A549 (cell line): ENCODE data around the gene LUZP2. TPM values are rescaled to one million over a fixed set of nuclear protein-coding genes. Genes with fewer than 3 reads are reported as not detected.

ENCODE experiments used
- ATAC-seq, 2 experiments: fragments of 200-7000 bp in 1 of 2; fragments of >200 bp in 1 of 2; cut with Nextera tagmentation in 1 of 2; cut with Tn5 transposase in 1 of 2; 3 replicates each; pipeline versions ENCODE4 v1.8.0 to v1.9.1; 2018 to 2020; ENCODE audit warnings: mild to moderate bottlenecking in 1 of 2, moderate library complexity in 1 of 2
- CTCF ChIA-PET: fragments of 300-600 bp; sonication (Branson Sonifier 250); formaldehyde crosslinking; extraction: SDS; loops from one replicate; lab custom pipeline; 2021; ENCODE audit warnings: antibody characterized with exemption, inconsistent platforms; lab: Yijun Ruan, JAX
- POLR2A ChIA-PET: fragments of 350-600 bp; formaldehyde crosslinking; extraction: SDS; loops from one replicate; lab custom pipeline; 2021; ENCODE audit warnings: antibody characterized with exemption, inconsistent platforms; lab: Yijun Ruan, JAX
- DNase-seq, 2 experiments: peaks; one replicate each; pipeline versions ENCODE4 v3.0.0 to v3.0.0-alpha.2; 2011 to 2016; ENCODE audit warnings: low read depth in 1 of 2, low spot score in 1 of 2
- FAIRE-seq: peaks from 2 replicates; lab custom pipeline; 2011; peaks lifted over from hg19 to GRCh38; lab: Jason Lieb, UNC
- H3K27ac ChIP-seq, 2 experiments: fragments of >200 bp; sonication (Bioruptor Twin); formaldehyde crosslinking; 3 replicates each; pipeline ENCODE4 v1.5.1; 2016 to 2017
- H3K4me1 ChIP-seq: fragments of >200 bp; sonication (Bioruptor Twin); formaldehyde crosslinking; 3 replicates; pipeline ENCODE4 v1.6.1; 2016
- H3K4me2 ChIP-seq: fragments of >200 bp; sonication (Bioruptor Twin); formaldehyde crosslinking; 3 replicates; pipeline ENCODE4 v1.6.1; 2016
- H3K4me3 ChIP-seq: fragments of >200 bp; sonication (Bioruptor Twin); formaldehyde crosslinking; 3 replicates; pipeline ENCODE4 v1.5.1; 2016
- H3K9me3 ChIP-seq: fragments of >200 bp; sonication (Bioruptor Twin); formaldehyde crosslinking; 3 replicates; pipeline ENCODE4 v1.6.1; 2016
- CBX2 ChIP-seq: fragments of 200-600 bp; sonication (generic); IDR thresholded peaks from 2 replicates; pipeline ENCODE4 v1.6.1; 2016; ENCODE audit warnings: low read depth, mild to moderate bottlenecking, borderline replicate concordance
- CHD2 ChIP-seq: fragments of 150-350 bp; IDR thresholded peaks from 2 replicates; pipeline ENCODE4 v1.6.1; 2014; ENCODE audit warnings: low read length; ENCODE audit not compliant: partially characterized antibody
- E2F6 ChIP-seq: IDR thresholded peaks from 2 replicates; pipeline ENCODE4 v1.6.1; 2012; ENCODE audit warnings: low read depth, borderline replicate concordance
- EHF ChIP-seq: fragments of 250-450 bp; sonication (Bioruptor Pico); IDR thresholded peaks from 2 replicates; pipeline ENCODE4 v1.5.0; 2020; ENCODE audit warnings: mild to moderate bottlenecking
- HMGXB4 ChIP-seq: fragments of 250-450 bp; sonication (Bioruptor Pico); IDR thresholded peaks from 2 replicates; pipeline ENCODE4 v1.5.0; 2021; ENCODE audit warnings: mild to moderate bottlenecking, moderate library complexity, borderline replicate concordance
- HOXB13 ChIP-seq: fragments of 250-450 bp; sonication (Bioruptor Pico); IDR thresholded peaks from 2 replicates; pipeline ENCODE4 v1.5.0; 2020; ENCODE audit warnings: low read depth, mild to moderate bottlenecking, moderate library complexity
- JUNB ChIP-seq: fragments of >200 bp; sonication (Bioruptor Twin); formaldehyde crosslinking; IDR thresholded peaks from 2 replicates; pipeline ENCODE4 v1.6.1; 2016
- KDM5A ChIP-seq: fragments of 200-600 bp; sonication (generic); IDR thresholded peaks from 2 replicates; pipeline ENCODE4 v1.6.1; 2016; ENCODE audit warnings: antibody characterized with exemption, mild to moderate bottlenecking
- MAFK ChIP-seq: fragments of 450-650 bp; IDR thresholded peaks from 2 replicates; pipeline ENCODE4 v1.6.1; 2014; ENCODE audit not compliant: partially characterized antibody
- NFE2L2 ChIP-seq: fragments of 150-350 bp; conservative IDR thresholded peaks from 2 replicates; pipeline ENCODE4 v1.6.1; 2014; ENCODE audit warnings: low read length
- PHF8 ChIP-seq: fragments of 200-600 bp; sonication (generic); IDR thresholded peaks from 2 replicates; pipeline ENCODE4 v1.6.1; 2016; ENCODE audit warnings: low read depth, mild to moderate bottlenecking, antibody characterized with exemption, moderate library complexity, borderline replicate concordance
- RAD21 ChIP-seq, 2 experiments: fragments of >200 bp in 1 of 2; sonication (Bioruptor Twin) in 1 of 2; formaldehyde crosslinking in 1 of 2; IDR thresholded peaks in 1 of 2; conservative IDR thresholded peaks in 1 of 2; 2 replicates in 1 of 2; 3 replicates in 1 of 2; pipeline ENCODE4 v1.6.1; 2012 to 2018; ENCODE audit warnings: inconsistent platforms in 1 of 2
- RCOR1 ChIP-seq: fragments of 150-350 bp; IDR thresholded peaks from 2 replicates; pipeline ENCODE4 v1.6.1; 2014; ENCODE audit warnings: antibody characterized with exemption, low read length, low read depth
- TFCP2L1 ChIP-seq: fragments of 250-450 bp; sonication (Bioruptor Pico); IDR thresholded peaks from 2 replicates; pipeline ENCODE4 v1.5.0; 2021; ENCODE audit warnings: mild to moderate bottlenecking
- TP53 ChIP-seq: fragments of 250-450 bp; sonication (Bioruptor Pico); IDR thresholded peaks from 2 replicates; pipeline ENCODE4 v1.5.0; 2021; ENCODE audit warnings: mild to moderate bottlenecking, moderate library complexity
- ZFP36 ChIP-seq: fragments of 450-650 bp; IDR thresholded peaks from 2 replicates; pipeline ENCODE4 v1.6.1; 2014; ENCODE audit warnings: borderline replicate concordance; ENCODE audit not compliant: partially characterized antibody
- WGBS: methylation state at CpG from one replicate; pipeline ENCODE4 v1.1.6; 2017; ENCODE audit errors: missing lambda C conversion rate; 5-methylcytosine and 5-hydroxymethylcytosine counted together
- polyA plus RNA-seq, 4 experiments: library from polyadenylated mRNA; depleted of rRNA in 3 of 4; stranded (reverse); fragments of >200 nt; fragmentation: RNase III in 1 of 4; extraction: RNeasy Plus Mini Kit Qiagen cat#74134 plus additional on column Dnase treatment in 1 of 4; gene quantifications; 2 replicates in 3 of 4; 3 replicates in 1 of 4; pipeline ENCODE4 v1.2.3, GENCODE V29; 2011 to 2017
- TF ChIP-seq, protein P1 (sequence below): fragments of >200 bp; sonication (Bioruptor Twin); formaldehyde crosslinking; IDR thresholded peaks from 3 replicates; pipeline ENCODE4 v1.6.1; 2016
- TF ChIP-seq, protein P2 (sequence below): IDR thresholded peaks from 2 replicates; pipeline ENCODE4 v1.6.1; 2012
- TF ChIP-seq, protein P3 (sequence below): fragments of 200-600 bp; sonication (generic); IDR thresholded peaks from 2 replicates; pipeline ENCODE4 v1.6.1; 2016; ENCODE audit warnings: antibody characterized with exemption, mild to moderate bottlenecking, moderate library complexity
- TF ChIP-seq, protein P4 (sequence below): fragments of 150-350 bp; IDR thresholded peaks from 2 replicates; pipeline ENCODE4 v1.6.1; 2014; ENCODE audit warnings: low read depth, mild to moderate bottlenecking, low read length

The LUZP2 gene
- polyA plus RNA-seq, 2 of the 4 experiments (the other 2 are of a cell fraction) = not detected

GRCh38 chr11:24754406-24754805 is 257.6 kb downstream of the LUZP2 start (continued):
- TF ChIP-seq HMGXB4 = no peak

DNA sequence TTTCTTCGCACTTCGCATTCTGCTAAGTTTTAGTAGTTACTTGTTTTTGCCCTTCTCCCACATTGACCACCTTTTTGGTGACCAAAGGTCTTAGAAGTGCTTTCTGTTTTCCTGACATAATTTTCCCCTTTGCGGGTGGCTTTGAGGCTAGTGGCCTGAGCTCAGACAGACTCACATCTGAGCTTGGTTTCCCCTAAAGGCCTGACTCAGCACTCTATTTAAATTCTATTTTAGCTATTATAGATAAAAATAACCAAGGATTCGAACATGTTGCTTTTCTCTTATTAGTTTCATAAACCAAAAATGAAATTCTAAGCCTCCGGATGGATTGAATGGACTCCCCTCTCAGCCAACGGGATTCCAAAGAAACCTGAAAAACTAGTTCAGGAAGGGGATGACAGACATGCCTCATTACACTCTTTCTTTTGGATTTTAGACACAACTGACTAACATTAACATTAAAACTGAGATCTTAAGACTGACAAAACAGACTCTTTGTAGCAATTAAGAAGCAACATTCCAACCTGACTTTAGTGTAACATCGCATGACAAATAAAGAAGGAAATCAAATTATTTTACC is 258.5 kb downstream of the LUZP2 start:
- Histone ChIP-seq H3K27ac (no peak overlapping the region), H3K9me3 (no peaks in the 10 kb centered on the region), H3K4me3 (no peak overlapping the region), H3K4me1 (no peaks in the 10 kb centered on the region), H3K4me2 (no peak overlapping the region)
- DNase-seq (no peak), ATAC-seq (no peak), FAIRE-seq (no peak)
- no peak for TF ChIP-seq RCOR1
- peak; percentile 23 for TF ChIP-seq MAFK
- TF ChIP-seq PHF8 = no peak
- no peak for TF ChIP-seq JUNB
- TF ChIP-seq CHD2 = no peak
- no peak for TF ChIP-seq TFCP2L1 (CRISPR knock-in tag)
- POLR2A ChIA-PET = no interaction called here
- CTCF ChIA-PET = interaction anchor here (0.6 kb wide), 1 partner anchor 82 kb away, joined by 3 read pairs; no protein-coding TSS in a partner anchor
- WGBS = 58% methylated on average over 7 of the region's 7 CpGs

DNA sequence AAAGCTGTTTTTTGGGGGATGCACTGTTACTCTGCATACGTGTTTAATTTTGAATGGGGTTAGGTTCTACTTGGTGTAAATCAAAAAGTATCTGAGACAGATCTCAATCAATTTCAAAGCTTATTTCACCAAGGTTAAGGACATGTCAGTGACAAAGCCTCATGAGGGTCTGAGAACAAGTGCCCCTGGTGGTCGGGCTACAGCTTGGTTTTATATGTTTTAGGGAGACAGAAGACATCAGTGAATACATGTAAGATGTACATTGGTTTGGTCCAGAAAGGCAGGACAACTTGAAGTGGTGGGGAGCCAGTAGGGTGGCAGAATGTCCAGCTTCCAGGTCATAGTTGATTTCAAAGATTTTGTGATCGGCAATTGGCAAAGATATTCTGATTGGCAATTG is 262.9 kb downstream of the LUZP2 start:
- Histone ChIP-seq H3K27ac (no peak overlapping the region), H3K4me3 (no peak overlapping the region), H3K9me3 (no peaks in the 10 kb centered on the region), H3K4me2 (no peak overlapping the region), H3K4me1 (no peaks in the 10 kb centered on the region)
- DNase-seq (no peak), ATAC-seq (no peak), FAIRE-seq (no peak)
- TF ChIP-seq EHF (CRISPR knock-in tag) = no peak
- no peak for TF ChIP-seq NFE2L2
- TF ChIP-seq MAFK = no peak
- TF ChIP-seq, protein P1, sequence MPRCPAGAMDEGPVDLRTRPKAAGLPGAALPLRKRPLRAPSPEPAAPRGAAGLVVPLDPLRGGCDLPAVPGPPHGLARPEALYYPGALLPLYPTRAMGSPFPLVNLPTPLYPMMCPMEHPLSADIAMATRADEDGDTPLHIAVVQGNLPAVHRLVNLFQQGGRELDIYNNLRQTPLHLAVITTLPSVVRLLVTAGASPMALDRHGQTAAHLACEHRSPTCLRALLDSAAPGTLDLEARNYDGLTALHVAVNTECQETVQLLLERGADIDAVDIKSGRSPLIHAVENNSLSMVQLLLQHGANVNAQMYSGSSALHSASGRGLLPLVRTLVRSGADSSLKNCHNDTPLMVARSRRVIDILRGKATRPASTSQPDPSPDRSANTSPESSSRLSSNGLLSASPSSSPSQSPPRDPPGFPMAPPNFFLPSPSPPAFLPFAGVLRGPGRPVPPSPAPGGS = no peak
- TF ChIP-seq ZFP36 = no peak
- TF ChIP-seq, protein P2, sequence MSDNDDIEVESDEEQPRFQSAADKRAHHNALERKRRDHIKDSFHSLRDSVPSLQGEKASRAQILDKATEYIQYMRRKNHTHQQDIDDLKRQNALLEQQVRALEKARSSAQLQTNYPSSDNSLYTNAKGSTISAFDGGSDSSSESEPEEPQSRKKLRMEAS = no peak
- no peak for TF ChIP-seq RAD21 (conservative IDR thresholded peaks at IDR 0.05 in 1 of 2, IDR thresholded peaks at IDR 0.05 in 1 of 2)
- TF ChIP-seq TFCP2L1 (CRISPR knock-in tag) = no peak
- TF ChIP-seq HOXB13 = no peak
- TF ChIP-seq TP53 = no peak
- WGBS = 18% methylated on average over 3 of the region's 3 CpGs
- ChIA-PET POLR2A (no interaction called here), CTCF (no interaction called here)

DNA sequence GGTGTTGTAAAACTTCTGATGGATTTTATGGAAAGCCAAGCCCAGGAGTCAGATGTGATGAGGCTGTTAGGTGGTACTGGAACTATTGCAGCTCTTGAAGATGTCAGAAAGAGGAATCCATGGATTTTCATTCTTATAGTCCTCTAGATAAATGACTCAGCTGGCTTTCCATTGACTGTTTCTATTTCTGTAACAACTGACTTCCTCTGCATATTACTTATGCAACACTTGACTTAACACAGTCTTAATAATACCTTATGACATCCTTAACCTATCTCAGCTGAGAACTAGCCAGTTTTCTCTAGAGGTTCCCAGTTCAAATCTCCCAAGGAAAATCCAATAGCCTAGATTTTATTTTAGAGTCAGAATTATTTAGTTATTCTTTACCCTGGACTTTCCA is 263.8 kb downstream of the LUZP2 start:
- H3K4me1 ChIP-seq = no peaks in the 10 kb centered on the region
- no peak for ATAC-seq
- no peak overlapping the region for H3K4me2 ChIP-seq
- DNase-seq = no peak
- H3K27ac ChIP-seq = no peak overlapping the region
- no peaks in the 10 kb centered on the region for H3K9me3 ChIP-seq
- no peak for FAIRE-seq
- ChIA-PET POLR2A (no interaction called here), CTCF (no interaction called here)
- no peak overlapping the region for H3K4me3 ChIP-seq
- no peak for TF ChIP-seq E2F6
- no peak for TF ChIP-seq KDM5A
- no peak for TF ChIP-seq HMGXB4
- TF ChIP-seq, protein P2 = no peak
- TF ChIP-seq, protein P3, sequence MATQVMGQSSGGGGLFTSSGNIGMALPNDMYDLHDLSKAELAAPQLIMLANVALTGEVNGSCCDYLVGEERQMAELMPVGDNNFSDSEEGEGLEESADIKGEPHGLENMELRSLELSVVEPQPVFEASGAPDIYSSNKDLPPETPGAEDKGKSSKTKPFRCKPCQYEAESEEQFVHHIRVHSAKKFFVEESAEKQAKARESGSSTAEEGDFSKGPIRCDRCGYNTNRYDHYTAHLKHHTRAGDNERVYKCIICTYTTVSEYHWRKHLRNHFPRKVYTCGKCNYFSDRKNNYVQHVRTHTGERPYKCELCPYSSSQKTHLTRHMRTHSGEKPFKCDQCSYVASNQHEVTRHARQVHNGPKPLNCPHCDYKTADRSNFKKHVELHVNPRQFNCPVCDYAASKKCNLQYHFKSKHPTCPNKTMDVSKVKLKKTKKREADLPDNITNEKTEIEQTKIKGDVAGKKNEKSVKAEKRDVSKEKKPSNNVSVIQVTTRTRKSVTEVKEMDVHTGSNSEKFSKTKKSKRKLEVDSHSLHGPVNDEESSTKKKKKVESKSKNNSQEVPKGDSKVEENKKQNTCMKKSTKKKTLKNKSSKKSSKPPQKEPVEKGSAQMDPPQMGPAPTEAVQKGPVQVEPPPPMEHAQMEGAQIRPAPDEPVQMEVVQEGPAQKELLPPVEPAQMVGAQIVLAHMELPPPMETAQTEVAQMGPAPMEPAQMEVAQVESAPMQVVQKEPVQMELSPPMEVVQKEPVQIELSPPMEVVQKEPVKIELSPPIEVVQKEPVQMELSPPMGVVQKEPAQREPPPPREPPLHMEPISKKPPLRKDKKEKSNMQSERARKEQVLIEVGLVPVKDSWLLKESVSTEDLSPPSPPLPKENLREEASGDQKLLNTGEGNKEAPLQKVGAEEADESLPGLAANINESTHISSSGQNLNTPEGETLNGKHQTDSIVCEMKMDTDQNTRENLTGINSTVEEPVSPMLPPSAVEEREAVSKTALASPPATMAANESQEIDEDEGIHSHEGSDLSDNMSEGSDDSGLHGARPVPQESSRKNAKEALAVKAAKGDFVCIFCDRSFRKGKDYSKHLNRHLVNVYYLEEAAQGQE = no peak
- TF ChIP-seq CBX2 = no peak
- TF ChIP-seq, protein P4, sequence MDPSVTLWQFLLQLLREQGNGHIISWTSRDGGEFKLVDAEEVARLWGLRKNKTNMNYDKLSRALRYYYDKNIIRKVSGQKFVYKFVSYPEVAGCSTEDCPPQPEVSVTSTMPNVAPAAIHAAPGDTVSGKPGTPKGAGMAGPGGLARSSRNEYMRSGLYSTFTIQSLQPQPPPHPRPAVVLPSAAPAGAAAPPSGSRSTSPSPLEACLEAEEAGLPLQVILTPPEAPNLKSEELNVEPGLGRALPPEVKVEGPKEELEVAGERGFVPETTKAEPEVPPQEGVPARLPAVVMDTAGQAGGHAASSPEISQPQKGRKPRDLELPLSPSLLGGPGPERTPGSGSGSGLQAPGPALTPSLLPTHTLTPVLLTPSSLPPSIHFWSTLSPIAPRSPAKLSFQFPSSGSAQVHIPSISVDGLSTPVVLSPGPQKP = no peak
